Aorta (tissue), 5 donors: ENCODE data around the gene GALNTL6. TPM values are rescaled to one million over a fixed set of nuclear protein-coding genes. Genes with fewer than 3 reads are reported as not detected.
"Not testable (repeated sequence)": the region's sequence is repeated elsewhere in the genome, so short reads cannot be mapped to it uniquely, and the experiment has no call there.

Source experiments
- ATAC-seq: fragments of 200-7000 bp; cut with Tn5 transposase; one replicate; pipeline ENCODE4 v1.9.1; 2022; ENCODE audit warnings: moderate library complexity; ENCODE audit not compliant: low FRiP score
- DNase-seq, 2 donors: peaks; one replicate each; pipeline ENCODE4 v3.0.0-alpha.2; 2020
- H3K27ac ChIP-seq, 2 donors: one replicate each; pipeline ENCODE4 v1.5.1; 2013; ENCODE audit warnings: low read length in 2 of 2, mild to moderate bottlenecking in 2 of 2, moderate library complexity in 2 of 2, control low read depth in 1 of 2, inconsistent platforms in 1 of 2, low read depth in 1 of 2
- H3K27me3 ChIP-seq, 2 donors: one replicate each; pipeline ENCODE4 v1.6.1; 2013; ENCODE audit warnings: control low read depth in 1 of 2, low read length in 1 of 2, mild to moderate bottlenecking in 1 of 2, moderate library complexity in 1 of 2; ENCODE audit not compliant: insufficient read depth in 2 of 2, control insufficient read depth in 1 of 2
- H3K36me3 ChIP-seq, 2 donors: one replicate each; pipeline ENCODE4 v1.6.1; 2013; ENCODE audit warnings: control low read depth in 1 of 2, low read length in 1 of 2, mild to moderate bottlenecking in 1 of 2; ENCODE audit not compliant: insufficient read depth in 2 of 2, control insufficient read depth in 1 of 2
- H3K4me1 ChIP-seq, 2 donors: one replicate each; pipeline ENCODE4 v1.6.1; 2013; ENCODE audit warnings: low read length in 2 of 2, control low read depth in 1 of 2, mild to moderate bottlenecking in 1 of 2, moderate library complexity in 1 of 2; ENCODE audit not compliant: insufficient read depth in 2 of 2, control insufficient read depth in 1 of 2
- H3K4me3 ChIP-seq, 2 donors: one replicate each; pipeline ENCODE4 v1.5.1; 2013; ENCODE audit warnings: low read length in 2 of 2, control low read depth in 1 of 2, mild to moderate bottlenecking in 1 of 2
- H3K9me3 ChIP-seq: one replicate; pipeline ENCODE4 v1.6.1; 2013; ENCODE audit warnings: mild to moderate bottlenecking, low read length; ENCODE audit not compliant: control insufficient read depth
- WGBS, 2 donors: extraction: QIAGEN DNeasy Blood & Tissue Kit; methylation state at CpG; one replicate each; pipeline ENCODE4 v1.1.7; 2013; 5-methylcytosine and 5-hydroxymethylcytosine counted together
- intact Hi-C, 2 donors: fragments of 100-400 bp; cut with DNase I; formaldehyde crosslinking; loops; one replicate each; pipeline versions ENCODE4 v1.14.2 to v1.15.0; 2022
- polyA plus RNA-seq, 2 donors: library from polyadenylated mRNA; stranded (reverse); fragments of 200-250 nt; gene quantifications; one replicate each; pipeline ENCODE4 v1.2.3, GENCODE V29; 2013
- total RNA-seq, 2 donors: library from RNA; stranded (reverse); fragmentation: NEBNext Ultra II Directional; extraction: Animal tissue kit (Norgen Biotek cat#: 25700); gene quantifications; one replicate each; pipeline ENCODE4 v1.2.1, GENCODE V29; 2021
- donor health status: healthy with polysubstance abuse.
- donor health status: Bipolar disorder and iron deficiency.
- donor health status: DM: no; HTN: no; CAD: no.
- donor health status: DM: no; HTN: no; CAD: no.
- donor health status: DM: yes; HTN: yes; CAD: no.

Gene GALNTL6
- total and polyA plus RNA-seq, 4 donors = 0.39 to 1.6 (median 0.46) TPM; not detected in 1

DNA sequence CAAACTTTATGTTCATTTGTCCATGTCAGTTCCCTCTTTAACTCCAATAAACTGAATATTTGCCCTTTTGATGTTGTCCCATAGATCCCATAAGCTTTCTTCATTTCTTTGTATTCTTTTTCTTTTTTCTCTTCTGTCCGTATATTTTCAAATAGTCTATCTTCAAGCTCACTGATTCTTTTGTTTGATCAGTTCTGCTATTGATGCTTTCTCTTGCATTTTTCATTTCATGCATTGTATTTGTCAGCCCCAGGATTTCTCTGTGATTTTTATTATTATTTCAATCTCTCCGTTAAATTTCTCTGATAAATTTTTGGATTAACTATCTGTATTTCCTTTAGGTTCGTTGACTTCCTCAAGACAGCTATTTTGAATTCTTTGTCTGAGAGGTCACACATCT is 1082.5 kb downstream of the GALNTL6 start:
- Histone ChIP-seq H3K27me3 (no peaks in the 10 kb centered on the region), H3K9me3 (peaks cover 5% of the 10 kb centered on the region), H3K4me1 (no peaks in the 10 kb centered on the region), H3K36me3 (no peaks in the 10 kb centered on the region), H3K27ac (no peak overlapping the region), H3K4me3 (no peak overlapping the region)
- intact Hi-C loops = no loop called here
- DNase-seq = no peak
- ATAC-seq = no peak
- WGBS, 2 donors = 87 to 91% methylated on average over 3 of the region's 3 CpGs

DNA sequence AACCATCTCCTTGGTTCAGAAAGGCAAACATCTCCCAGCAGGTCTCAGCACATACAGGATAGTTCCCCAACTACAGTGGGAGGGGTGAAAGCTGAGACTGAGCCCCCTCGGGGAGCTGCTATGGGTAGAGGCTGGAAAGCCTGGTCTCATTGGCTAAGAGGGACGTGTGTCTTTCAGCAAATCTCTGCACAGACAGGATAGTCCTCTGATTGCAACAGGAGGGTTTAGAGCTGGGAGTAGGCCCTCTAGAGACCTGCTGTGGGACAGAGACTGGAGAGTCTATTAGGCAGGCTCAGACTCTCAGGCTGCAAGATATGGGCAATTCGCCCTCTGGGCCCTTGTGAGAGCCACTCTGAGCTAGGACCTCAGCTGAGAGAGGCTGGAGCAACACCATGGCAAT is 1083.8 kb downstream of the GALNTL6 start:
- H3K4me1 ChIP-seq = no peaks in the 10 kb centered on the region
- no peak overlapping the region for H3K4me3 ChIP-seq
- H3K27ac ChIP-seq = no peak overlapping the region
- intact Hi-C loops = no loop called here
- H3K27me3 ChIP-seq = no peaks in the 10 kb centered on the region
- peaks cover 5% of the 10 kb centered on the region for H3K9me3 ChIP-seq
- WGBS, 2 donors = 89 to 91% methylated on average over 3 of the region's 3 CpGs
- H3K36me3 ChIP-seq = no peaks in the 10 kb centered on the region
- DNase-seq (no peak), ATAC-seq (no peak)

DNA sequence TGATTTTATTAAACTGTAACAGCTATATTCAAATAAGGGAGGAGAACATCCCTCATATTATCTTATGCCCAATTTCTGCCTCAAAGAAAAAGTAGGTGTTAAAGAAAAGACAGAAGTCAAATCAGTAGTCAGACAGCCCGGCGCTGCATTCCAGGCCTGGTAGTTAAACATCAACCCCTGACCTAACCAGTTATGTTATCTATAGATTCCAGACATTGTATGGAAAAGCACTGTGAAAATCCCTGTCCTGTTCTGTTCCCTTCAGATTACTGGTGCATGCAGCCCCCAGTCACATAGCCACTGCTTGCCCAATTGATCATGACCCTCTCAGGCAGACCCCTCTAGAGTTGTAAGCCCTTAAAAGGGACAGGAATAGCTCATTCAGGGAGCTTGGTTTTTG is 1085.5 kb downstream of the GALNTL6 start:
- 79 to 83% methylated on average over 2 of the region's 2 CpGs for WGBS, 2 donors

DNA sequence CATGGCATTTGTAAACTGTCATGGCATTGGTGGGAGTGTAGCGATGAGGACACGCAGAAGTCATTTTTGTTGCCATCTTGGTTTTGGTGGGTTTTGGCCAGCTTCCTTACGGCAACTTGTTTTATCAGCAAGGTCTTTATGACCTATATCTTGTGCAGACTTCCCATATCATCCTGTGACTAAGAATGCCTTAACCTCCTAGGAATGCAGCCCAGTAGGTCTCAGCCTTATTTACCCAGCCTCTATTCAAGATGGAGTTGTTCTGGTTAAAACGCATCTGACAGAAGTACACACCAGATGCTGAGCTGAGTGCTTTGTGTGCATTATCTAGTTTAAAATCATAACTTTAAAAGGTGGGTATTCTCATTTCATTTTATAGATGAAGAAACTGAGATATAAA is 1086.7 kb downstream of the GALNTL6 start:
- DNase-seq = no peak
- intact Hi-C loops = no loop called here
- 94 to 96% methylated on average over 4 of the region's 4 CpGs for WGBS, 2 donors
- no peak overlapping the region for H3K4me3 ChIP-seq
- H3K36me3 ChIP-seq = no peaks in the 10 kb centered on the region
- no peaks in the 10 kb centered on the region for H3K27me3 ChIP-seq
- H3K27ac ChIP-seq = no peak overlapping the region
- H3K4me1 ChIP-seq = no peaks in the 10 kb centered on the region
- ATAC-seq = no peak
- peaks cover 5% of the 10 kb centered on the region for H3K9me3 ChIP-seq

More for the DNA sequence above, 1085.5 kb downstream of the GALNTL6 start:
- Histone ChIP-seq H3K36me3 (no peaks in the 10 kb centered on the region), H3K4me1 (no peaks in the 10 kb centered on the region), H3K27ac (no peak overlapping the region), H3K4me3 (no peak overlapping the region), H3K9me3 (peaks cover 5% of the 10 kb centered on the region), H3K27me3 (no peaks in the 10 kb centered on the region)
- ATAC-seq (no peak), DNase-seq (no peak)
- intact Hi-C loops = no loop called here

DNA sequence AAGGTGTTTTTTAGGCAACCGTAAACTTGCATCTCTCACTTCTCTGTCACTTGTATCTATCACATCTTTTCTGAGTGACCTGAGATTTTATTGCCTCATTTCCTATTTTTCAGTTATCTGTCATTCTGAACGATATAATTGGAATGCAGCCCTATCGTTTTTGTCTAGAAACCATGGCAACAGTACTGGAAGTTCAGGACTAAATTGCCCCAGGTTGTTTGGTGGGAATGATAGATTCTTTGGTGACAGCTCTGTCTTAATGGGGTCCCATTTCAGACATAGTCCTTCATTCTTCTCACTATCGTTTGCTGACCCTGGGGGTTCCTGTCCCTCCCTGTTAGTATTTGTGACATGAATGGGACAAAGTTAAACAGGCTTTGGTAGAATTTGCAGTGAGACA is 1087.7 kb downstream of the GALNTL6 start:
- H3K36me3 ChIP-seq = no peaks in the 10 kb centered on the region
- no peak for ATAC-seq
- 38 to 43% methylated on average over 4 of the region's 4 CpGs for WGBS, 2 donors
- no peak overlapping the region for H3K4me3 ChIP-seq
- no peaks in the 10 kb centered on the region for H3K4me1 ChIP-seq
- peaks cover 5% of the 10 kb centered on the region for H3K9me3 ChIP-seq
- no peak overlapping the region for H3K27ac ChIP-seq
- intact Hi-C loops = no loop called here
- no peaks in the 10 kb centered on the region for H3K27me3 ChIP-seq
- DNase-seq = no peak

DNA sequence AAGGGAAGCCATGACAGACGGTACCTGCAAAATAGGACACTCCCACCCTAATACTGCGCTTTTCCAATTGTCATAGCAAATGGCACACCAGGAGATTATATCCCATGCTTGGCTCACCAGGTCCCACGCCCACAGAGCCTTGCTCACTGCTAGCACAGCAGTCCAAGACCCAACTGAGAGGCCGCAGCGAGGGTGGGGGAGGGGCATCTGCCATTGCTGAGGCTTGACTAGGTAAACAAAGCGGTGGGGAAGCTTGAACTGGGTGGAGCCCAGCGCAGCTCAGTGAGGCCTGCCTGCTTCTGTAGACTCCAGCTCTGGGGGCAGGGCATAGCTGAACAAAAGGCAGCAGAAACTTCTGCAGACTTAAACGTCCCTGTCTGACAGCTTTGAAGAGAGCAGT is 1099.3 kb downstream of the GALNTL6 start:
- DNase-seq, H3K27me3 ChIP-seq: not testable (repeated sequence)
- 90% methylated on average over 8 of the region's 8 CpGs for WGBS, 2 donors

DNA sequence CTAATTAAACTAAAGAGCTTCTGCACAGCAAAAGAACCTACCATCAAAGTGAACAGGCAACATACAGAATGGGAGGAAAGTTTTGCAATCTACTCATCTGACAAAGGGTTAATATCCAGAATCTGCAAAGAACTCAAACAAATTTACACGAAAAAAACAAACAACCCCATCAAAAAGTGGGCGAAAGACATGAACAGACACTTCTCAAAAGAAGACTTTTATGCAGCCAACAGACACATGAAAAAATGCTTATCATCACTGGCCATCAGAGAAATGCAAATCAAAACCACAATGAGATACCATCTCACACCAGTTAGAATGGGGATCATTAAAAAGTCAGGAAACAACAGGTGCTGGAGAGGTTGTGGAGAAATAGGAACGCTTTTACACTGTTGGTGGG is 1104.2 kb downstream of the GALNTL6 start:
- DNase-seq, H3K27me3 ChIP-seq, H3K9me3 ChIP-seq, H3K4me1 ChIP-seq, H3K4me3 ChIP-seq, H3K36me3 ChIP-seq, intact Hi-C loops, ATAC-seq, H3K27ac ChIP-seq: not testable (repeated sequence)
- WGBS, 2 donors = 88 to 89% methylated on average over 3 of the region's 3 CpGs

More for the DNA sequence above, 1099.3 kb downstream of the GALNTL6 start:
- H3K9me3 ChIP-seq, H3K36me3 ChIP-seq, ATAC-seq, intact Hi-C loops, H3K4me1 ChIP-seq, H3K27ac ChIP-seq, H3K4me3 ChIP-seq: not testable (repeated sequence)

DNA sequence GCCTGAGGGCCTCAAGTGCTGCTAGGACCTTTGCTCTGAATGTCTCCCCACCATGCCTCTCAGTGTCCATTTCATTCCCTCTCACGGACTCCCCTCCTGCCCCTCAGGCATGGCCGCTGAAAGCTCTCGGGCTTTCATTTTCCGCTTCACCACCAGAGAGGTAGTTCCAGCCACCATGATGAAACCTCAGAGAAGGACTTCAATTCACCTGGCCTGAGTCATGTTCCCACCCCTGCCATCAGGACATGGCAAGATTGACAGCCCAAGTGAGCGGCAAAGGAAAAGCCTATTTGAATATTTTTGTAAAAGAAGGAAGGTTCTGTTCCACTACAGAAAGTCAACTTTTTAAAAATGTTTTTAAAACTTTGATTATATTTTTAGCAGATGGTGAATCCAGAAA is 1106.1 kb downstream of the GALNTL6 start:
- H3K27me3 ChIP-seq = no peaks in the 10 kb centered on the region
- no peaks in the 10 kb centered on the region for H3K9me3 ChIP-seq
- no peaks in the 10 kb centered on the region for H3K4me1 ChIP-seq
- H3K4me3 ChIP-seq = no peak overlapping the region
- ATAC-seq (no peak), DNase-seq (no peak)
- intact Hi-C loops = no loop called here
- H3K36me3 ChIP-seq = no peaks in the 10 kb centered on the region
- H3K27ac ChIP-seq = no peak overlapping the region
- WGBS, 2 donors = 96% methylated on average over 5 of the region's 5 CpGs

DNA sequence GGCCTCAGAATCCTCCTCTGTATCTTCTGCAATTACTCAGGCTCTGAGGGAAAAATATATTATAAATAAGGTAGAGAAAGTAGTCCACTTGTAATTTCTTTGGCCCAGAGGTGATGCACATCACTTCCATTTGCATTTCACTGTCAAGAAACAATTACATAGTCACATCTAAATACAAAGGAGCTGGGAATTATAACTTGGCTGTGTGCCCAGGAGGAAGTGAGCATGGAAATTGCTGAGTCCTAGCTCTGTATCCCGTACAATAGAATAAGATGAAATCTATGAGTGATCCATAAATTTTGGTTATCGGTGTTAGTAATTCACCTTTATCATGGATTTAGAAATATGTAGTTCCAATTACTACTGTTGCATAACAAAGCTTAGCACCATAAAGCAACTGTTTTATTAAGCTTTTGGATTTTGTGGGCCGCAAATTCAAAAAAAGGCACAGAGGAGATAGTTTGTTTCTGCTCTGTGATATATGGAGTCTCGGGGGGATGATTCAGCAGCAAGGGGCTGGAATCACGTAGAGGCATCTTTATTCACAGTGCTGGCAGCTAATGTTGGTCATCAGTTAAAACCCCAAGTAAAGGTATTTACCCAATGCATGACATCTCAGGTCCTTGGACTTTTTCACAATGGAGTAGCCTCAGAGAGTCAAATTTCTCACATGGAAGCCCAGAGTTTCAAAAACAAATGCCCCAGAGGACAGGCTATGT is 1114.1 kb downstream of the GALNTL6 start:
- Histone ChIP-seq H3K36me3 (no peaks in the 10 kb centered on the region), H3K27me3 (no peaks in the 10 kb centered on the region), H3K4me3 (no peak overlapping the region), H3K4me1 (peaks cover 0 to 3% of the 10 kb centered on the region in 2 donors), H3K9me3 (no peaks in the 10 kb centered on the region), H3K27ac (no peak overlapping the region)
- ATAC-seq = no peak
- no peak for DNase-seq
- intact Hi-C loops = no loop called here
- WGBS, 2 donors = 94 to 96% methylated on average over 5 of the region's 5 CpGs
